ENCODE measurements around the gene TJP1.

TJP1 gene

DNA sequence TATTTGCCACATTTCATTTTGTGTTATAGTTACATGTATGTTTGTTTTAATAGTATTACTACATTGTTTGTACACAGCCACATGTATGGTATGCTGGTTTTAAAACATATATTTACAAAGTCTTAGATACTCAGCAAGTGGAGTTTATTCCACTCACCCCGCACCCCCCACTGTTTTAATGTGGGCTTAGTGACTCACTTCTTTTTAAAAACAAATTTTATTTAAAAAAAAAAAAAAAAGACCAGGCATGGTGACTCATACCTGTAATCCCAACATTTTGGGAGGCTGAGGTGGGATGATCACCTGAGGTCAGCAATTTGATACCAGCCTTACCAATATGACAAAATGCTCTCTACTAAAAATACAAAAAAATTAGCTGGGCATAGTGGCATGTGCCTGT, 26.9 kb upstream of the TJP1 start:
- Histone ChIP-seq H3K9me3 (ENCODE audit: severe bottlenecking) (peaks cover 12% of the 10 kb centered on the region), H3K4me3 (ENCODE audit: low read depth, low read length) (no peak overlapping the region), H3K27me3 (ENCODE audit: insufficient read depth, low read depth, severe bottlenecking) (no peaks in the 10 kb centered on the region), H3K36me3 (no peaks in the 10 kb centered on the region), H3K27ac (no peak overlapping the region)
- TF ChIP-seq, protein P1, sequence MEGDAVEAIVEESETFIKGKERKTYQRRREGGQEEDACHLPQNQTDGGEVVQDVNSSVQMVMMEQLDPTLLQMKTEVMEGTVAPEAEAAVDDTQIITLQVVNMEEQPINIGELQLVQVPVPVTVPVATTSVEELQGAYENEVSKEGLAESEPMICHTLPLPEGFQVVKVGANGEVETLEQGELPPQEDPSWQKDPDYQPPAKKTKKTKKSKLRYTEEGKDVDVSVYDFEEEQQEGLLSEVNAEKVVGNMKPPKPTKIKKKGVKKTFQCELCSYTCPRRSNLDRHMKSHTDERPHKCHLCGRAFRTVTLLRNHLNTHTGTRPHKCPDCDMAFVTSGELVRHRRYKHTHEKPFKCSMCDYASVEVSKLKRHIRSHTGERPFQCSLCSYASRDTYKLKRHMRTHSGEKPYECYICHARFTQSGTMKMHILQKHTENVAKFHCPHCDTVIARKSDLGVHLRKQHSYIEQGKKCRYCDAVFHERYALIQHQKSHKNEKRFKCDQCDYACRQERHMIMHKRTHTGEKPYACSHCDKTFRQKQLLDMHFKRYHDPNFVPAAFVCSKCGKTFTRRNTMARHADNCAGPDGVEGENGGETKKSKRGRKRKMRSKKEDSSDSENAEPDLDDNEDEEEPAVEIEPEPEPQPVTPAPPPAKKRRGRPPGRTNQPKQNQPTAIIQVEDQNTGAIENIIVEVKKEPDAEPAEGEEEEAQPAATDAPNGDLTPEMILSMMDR (IDR thresholded peaks at IDR 0.05; ENCODE audit: low read depth, low read length), result no peak
- DNase-seq, result no peak

DNA sequence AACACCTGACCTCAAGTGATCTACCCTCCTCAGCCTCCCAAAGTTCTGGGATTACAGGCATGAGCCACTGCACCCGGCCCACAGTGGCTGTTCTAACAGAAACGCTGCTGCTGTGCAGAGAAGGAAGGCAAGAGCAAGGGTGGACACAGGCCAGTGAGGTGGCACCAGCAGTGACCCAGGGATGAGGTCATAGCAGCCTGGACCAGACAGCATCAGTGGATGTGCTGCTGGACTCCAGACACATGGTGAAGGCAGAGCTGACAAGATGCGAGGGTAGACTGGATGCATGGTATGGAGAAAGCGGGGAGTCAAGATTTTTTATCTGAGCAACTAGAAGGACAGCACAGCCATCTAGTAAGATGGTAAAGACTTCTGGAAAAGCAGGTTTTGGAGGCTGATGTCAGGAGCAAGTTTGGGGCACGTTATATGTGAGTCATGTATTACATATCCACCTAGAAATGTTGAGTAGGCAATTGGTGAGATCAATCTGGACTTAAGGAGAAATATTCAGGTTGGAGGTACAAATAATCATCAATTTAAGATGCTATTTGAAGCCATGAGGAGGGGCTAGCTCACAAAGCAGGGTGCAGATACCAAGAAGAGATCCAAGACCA, 22.1 kb upstream of the TJP1 start:
- DNase-seq, result no peak
- H3K4me3 ChIP-seq (ENCODE audit: low read depth, low read length), result no peak overlapping the region
- H3K9me3 ChIP-seq (ENCODE audit: severe bottlenecking), result peaks cover 5% of the 10 kb centered on the region
- no peaks in the 10 kb centered on the region for H3K36me3 ChIP-seq
- TF ChIP-seq, protein P1 (IDR thresholded peaks at IDR 0.05; ENCODE audit: low read depth, low read length), result no peak
- no peak overlapping the region for H3K27ac ChIP-seq
- H3K27me3 ChIP-seq (ENCODE audit: insufficient read depth, low read depth, severe bottlenecking), result no peaks in the 10 kb centered on the region

DNA sequence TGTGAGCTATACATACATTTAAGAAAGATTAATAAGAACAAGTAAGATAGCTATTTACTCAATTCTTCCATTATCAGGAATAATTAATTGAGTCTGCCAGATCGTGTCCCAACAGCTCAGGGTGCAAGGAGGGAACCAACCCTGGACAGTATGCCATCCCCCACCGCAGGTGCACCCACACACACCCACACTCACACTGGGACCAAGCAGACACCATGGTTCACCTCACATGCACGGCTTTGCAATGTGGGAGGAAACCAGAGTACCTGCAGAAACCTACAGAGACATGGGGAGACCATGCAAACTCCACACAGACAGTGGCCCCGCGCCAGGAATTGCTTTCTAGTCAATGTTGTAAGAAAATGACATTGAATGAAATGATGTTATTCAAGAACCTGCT, 20.0 kb upstream of the TJP1 start:
- no peaks in the 10 kb centered on the region for H3K36me3 ChIP-seq
- no peak overlapping the region for H3K27ac ChIP-seq
- no peak for DNase-seq
- no peaks in the 10 kb centered on the region for H3K9me3 ChIP-seq (ENCODE audit: severe bottlenecking)
- TF ChIP-seq, protein P1 (IDR thresholded peaks at IDR 0.05; ENCODE audit: low read depth, low read length), result no peak
- H3K27me3 ChIP-seq (ENCODE audit: insufficient read depth, low read depth, severe bottlenecking), result no peaks in the 10 kb centered on the region
- H3K4me3 ChIP-seq (ENCODE audit: low read depth, low read length), result no peak overlapping the region

DNA sequence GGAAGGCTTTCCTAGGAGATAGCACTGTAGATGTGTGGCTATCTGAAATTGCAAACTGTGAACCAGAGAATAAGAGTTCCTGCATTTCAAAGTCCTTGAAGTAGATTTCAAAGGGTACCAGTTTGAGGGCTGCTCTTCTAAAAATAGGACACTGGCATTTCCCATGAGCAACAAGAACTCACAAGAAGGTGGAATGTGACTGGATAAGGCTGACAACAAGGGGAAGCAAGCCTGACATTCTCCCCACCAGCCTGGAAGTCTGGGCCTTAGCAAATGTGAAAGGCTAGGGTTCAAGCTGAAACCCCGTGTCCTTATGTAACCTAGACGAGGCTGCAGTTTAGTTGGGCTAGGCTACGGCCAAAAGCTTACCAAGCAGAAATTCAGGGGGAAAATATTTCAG, 18.7 kb upstream of the TJP1 start:
- H3K9me3 ChIP-seq (ENCODE audit: severe bottlenecking), result no peaks in the 10 kb centered on the region
- H3K27ac ChIP-seq, result no peak overlapping the region
- TF ChIP-seq, protein P1 (IDR thresholded peaks at IDR 0.05; ENCODE audit: low read depth, low read length), result no peak
- DNase-seq, result no peak
- no peaks in the 10 kb centered on the region for H3K27me3 ChIP-seq (ENCODE audit: insufficient read depth, low read depth, severe bottlenecking)
- no peaks in the 10 kb centered on the region for H3K36me3 ChIP-seq
- H3K4me3 ChIP-seq (ENCODE audit: low read depth, low read length), result no peak overlapping the region

DNA sequence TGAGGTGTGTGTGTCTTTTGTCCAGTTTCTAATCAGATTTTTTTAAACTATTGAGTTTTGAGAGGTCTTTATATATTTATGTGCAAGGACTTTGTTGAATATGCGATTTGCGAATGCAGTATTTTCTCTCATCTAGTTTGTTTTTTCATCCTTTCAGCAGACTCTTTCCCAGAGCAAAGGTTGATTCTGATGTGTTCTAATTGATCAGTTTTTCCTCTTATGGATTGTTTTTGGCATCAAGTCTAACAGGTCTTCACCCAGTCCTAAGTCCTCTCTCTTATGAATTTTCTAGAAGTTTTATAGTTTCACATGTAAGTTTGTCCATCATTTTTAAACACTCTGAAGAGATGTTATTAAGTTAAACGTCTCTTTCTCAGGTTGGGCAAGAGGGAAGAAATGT, 17.8 kb upstream of the TJP1 start:
- Histone ChIP-seq H3K27me3 (ENCODE audit: insufficient read depth, low read depth, severe bottlenecking) (no peaks in the 10 kb centered on the region), H3K9me3 (ENCODE audit: severe bottlenecking) (no peaks in the 10 kb centered on the region), H3K27ac (no peak overlapping the region), H3K36me3 (no peaks in the 10 kb centered on the region), H3K4me3 (ENCODE audit: low read depth, low read length) (no peak overlapping the region)
- TF ChIP-seq, protein P1 (IDR thresholded peaks at IDR 0.05; ENCODE audit: low read depth, low read length), result no peak
- DNase-seq, result no peak

DNA sequence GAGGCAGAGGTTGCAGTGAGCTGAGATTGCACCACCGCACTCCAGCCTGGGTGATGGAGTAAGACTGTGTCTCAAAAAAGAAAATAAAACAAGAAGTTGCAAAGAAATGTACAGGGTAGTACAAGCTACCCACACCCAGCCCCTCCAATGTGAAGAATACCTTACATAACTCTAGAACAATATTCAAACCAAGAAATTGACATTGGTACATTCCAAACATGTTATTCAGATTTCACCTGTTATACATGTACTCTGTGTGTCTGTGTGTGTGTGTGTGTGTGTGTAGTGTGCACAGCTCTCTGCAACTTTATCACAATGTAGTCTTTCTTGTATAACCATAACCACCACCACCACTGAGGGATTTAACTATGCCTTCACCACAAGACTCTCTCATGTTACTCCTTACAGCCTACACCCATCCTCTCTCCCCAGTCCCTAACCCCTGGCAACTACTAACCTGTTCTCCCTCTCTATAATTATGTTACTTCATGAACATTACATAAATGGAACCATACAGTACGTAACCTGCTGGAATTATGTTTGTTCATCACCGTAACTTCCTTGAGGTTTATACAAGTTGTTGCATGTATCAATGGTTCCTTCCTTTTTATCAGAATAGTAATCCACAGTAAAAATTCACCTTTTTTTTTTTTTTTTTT, 16.2 kb upstream of the TJP1 start:
- H3K27me3 ChIP-seq (ENCODE audit: insufficient read depth, low read depth, severe bottlenecking), result no peaks in the 10 kb centered on the region
- no peak overlapping the region for H3K4me3 ChIP-seq (ENCODE audit: low read depth, low read length)
- TF ChIP-seq, protein P1 (IDR thresholded peaks at IDR 0.05; ENCODE audit: low read depth, low read length), result no peak
- no peak overlapping the region for H3K27ac ChIP-seq
- no peak for DNase-seq
- no peaks in the 10 kb centered on the region for H3K36me3 ChIP-seq
- H3K9me3 ChIP-seq (ENCODE audit: severe bottlenecking), result no peaks in the 10 kb centered on the region
